ENCODE data around the gene ZNF474. TPM values are rescaled to one million over a fixed set of nuclear protein-coding genes. Genes with fewer than 3 reads are reported as not detected.

The ZNF474 gene
- total RNA-seq, 1 donor from 2014 or later, result 0.23 TPM

DNA sequence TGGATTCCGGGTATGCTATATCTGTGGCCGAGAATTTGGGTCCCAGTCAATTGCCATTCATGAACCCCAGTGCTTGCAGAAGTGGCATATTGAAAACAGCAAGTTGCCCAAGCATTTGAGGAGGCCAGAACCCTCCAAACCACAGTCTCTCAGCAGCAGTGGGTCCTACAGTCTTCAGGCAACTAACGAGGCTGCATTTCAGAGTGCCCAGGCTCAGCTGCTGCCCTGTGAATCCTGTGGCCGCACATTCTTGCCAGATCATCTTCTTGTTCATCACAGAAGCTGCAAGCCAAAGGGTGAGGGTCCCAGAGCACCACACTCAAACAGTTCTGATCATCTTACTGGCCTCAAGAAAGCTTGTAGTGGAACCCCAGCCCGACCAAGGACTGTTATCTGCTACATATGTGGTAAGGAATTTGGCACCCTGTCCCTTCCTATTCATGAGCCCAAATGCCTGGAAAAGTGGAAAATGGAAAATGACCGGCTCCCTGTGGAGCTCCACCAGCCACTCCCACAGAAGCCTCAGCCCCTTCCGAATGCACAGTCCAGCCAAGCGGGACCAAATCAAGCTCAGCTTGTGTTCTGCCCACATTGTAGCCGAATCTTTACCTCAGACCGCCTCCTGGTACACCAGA, 23.0 kb downstream of the ZNF474 start:
- DNase-seq (ENCODE audit: extremely low read depth, low read depth, low spot score), result no peak

DNA sequence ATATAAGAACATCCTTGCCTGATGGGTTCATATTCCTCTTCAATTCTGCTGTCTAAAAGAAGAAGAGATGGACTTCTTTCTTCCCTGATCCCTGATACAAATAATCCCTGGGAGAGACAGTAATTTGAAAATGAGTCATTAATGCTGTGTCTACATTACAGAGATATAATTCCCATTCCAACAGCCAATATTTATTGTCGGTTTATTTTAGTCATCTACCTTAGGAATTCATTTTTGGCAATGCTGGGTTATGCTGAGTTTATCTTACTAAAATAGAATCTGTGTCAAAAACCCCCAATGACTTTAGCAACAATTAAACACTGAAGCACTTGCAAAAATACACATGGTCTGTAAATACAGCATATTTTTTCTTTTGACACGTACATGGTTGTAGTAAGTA, 23.9 kb downstream of the ZNF474 start:
- no peak for DNase-seq (ENCODE audit: extremely low read depth, low read depth, low spot score)

DNA sequence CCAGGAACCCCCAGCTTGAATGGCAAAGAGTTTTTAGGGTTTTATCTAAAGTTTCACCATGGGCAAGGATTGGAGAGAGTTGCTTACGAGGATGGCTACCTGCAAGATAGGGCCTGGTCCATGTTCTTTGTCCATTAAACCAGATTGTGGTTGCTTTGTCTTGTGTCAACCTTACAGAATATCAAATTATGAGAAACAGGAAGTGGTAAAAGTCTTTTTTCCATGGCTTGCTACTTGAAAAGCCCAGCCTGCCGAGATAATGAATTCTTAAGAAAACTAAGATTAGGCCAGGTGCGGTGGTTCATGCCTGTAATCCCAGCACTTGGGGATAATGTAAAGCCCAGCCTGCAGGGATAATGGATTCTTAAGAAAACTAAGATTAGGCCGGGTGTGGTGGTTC, 24.4 kb downstream of the ZNF474 start:
- DNase-seq (ENCODE audit: extremely low read depth, low read depth, low spot score), result no peak

DNA sequence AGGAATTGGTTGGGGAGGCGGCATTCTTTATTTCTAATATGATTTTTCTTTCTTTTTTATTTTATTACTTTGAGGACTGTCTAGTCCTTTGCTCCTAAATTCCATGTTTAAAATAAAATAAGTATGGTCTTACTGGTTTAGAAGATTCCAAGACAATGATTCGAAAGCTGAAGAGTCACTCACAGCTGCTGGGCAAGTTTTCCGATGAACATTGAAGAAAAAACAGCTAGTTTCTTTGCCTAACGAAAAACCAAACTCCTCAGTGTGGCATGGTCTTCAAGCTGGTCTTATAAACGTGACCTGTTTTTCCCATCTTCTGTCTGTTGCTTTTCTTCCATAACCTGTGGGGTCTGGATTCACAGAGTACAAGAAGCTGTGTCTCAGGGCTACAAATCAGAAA, 25.1 kb downstream of the ZNF474 start:
- no peak for DNase-seq (ENCODE audit: extremely low read depth, low read depth, low spot score)

DNA sequence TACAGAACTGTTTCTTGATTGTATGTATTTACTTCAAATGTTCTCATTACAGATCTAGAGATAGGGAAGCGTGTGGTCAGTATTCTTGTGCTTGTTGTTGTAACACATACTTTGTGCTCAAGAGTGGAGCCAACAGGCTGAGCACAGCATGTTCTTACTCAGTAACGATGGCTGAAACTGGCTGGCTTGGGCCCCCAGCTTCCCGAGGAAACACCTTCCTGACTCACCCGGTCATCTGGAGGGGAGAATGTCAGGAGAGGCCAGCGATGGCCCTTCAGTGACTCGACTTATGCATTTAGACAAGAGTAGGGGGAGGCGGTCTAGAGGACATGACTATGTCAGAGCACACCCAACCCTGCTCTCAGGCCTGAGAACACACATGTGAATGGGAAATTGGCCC, 25.6 kb downstream of the ZNF474 start:
- DNase-seq (ENCODE audit: extremely low read depth, low read depth, low spot score), result peak; percentile 12

DNA sequence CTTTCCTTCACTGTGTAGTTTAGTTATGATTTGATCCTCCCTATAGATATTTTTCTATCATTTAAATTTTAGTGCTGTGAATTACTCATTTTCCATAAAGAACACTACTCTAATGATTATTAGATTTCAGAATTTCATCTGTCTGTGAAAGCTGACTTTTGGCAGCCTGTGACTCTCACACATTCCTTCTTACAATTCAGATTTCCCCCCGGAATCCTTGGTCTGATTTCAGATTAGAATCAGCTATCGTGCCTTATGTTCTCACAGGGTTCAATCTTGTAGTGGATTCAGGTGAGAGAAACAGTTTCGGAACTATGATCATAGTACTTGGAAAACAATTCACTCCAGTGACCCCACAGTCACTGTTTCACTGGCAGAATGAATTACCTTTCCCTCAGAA, 26.2 kb downstream of the ZNF474 start:
- no peak for DNase-seq (ENCODE audit: extremely low read depth, low read depth, low spot score)

DNA sequence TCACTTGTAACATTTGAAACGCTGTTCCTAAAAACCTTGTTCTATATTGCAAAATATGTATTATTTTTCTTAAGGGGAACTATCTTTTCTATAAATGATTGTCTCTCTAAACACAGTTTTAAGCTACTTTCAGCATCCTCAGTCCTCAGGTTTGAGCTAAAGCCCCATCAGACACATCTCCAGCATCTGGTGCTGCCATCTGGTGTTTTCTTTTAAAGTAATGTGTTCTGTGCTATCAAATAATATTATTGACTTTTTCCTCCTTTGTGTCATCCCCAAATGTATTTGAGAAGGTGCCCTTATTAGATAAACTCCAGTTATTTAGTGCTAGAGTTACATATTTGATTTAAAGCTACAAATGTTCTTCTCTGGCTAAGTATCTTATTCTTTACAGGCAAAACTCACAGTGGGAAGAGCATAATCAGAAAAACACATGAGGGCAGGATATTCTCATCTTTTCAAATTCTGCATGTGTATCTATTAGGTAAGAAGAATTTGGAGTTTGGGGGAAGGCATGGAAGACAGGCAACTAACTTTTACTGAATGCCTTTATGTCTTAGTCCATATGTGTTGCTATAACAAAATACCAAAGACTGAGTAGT, 27.5 kb downstream of the ZNF474 start:
- DNase-seq (ENCODE audit: extremely low read depth, low read depth, low spot score), result no peak

DNA sequence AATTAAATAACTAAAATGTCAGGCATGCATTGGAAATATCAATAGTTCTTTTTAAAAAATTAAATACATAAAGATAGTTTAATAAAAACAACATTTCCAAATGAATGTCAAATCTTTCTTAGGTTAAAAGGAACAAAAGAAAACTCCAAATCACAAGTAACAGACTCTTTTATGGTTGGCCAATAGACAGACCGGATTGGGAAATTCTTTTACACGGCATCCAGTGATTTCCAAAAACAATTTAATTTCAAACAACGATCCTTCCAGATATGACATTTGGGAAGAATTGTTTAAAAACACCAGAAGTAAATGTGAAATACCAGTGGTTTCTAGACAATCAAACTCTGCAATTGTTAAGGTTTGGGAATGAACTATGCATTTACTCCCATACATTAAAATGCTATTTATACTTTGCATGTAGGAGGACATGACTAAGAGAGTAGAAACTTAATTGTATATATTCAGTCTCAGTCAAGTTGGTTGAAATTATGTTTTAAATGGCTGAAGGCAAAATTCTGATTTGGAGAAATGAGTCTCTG, 32.8 kb downstream of the ZNF474 start:
- no peak for DNase-seq (ENCODE audit: extremely low read depth, low read depth, low spot score)

DNA sequence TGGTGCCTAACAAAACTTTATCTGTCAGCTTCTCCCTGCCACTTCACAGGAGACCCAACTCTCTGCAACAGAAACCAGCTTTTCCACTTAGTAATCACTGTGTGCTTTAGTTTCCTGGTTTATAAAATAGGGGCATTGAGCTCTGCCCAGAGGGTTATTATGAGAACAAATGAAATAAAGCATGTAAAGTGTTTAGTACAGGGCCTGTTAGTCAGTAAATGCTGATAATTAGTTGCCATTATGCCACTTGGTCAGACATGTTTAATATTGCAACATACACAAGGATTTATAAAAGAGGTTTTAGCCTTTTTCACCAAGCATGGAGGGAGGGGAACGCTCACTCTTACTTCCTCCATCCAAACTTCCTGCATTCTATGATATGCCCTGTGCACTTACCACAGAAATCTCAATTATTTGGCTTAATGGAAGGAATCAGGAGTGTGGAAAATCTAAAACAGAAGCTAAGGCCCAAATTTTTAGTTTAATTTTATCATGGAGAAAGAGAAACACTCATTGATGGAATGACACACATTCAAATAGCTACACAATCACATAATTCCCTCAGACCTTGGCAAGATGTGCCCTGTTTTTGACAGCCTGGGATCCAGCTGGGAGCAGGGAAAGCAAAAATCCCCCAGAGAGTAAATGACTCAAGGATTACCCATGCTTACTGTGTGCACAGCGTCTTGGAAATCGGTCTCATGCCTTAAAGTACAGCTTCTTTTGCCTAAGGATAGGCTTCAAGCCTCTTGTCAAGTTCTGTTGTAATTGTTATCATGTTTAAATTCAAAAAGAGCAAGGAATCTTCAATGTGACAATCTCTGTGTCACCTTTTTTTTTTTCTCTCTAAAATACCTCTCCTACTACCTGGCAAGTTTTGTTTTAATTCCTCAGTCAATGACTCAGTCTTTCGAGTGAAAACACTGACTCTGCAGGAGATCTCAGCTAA, 34.0 kb downstream of the ZNF474 start:
- DNase-seq (ENCODE audit: extremely low read depth, low read depth, low spot score), result no peak

DNA sequence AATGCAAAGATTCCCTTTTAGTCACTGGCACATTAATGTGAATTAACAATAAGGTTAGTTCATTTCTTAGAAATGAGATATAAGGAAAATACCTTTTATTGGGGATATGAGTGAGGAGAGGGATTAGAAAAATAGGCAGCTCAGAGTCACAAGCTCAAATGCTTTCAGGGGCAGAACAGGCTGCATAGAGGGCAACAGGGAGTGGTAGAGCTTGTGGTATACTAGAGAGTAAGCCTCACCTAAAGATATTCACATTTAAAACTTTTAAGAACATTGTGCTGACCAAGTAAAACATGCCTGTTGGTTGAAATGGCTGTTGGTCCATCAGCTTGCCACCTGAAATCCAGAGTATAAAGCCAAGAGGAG, 34.7 kb downstream of the ZNF474 start:
- DNase-seq (ENCODE audit: extremely low read depth, low read depth, low spot score), result no peak

DNA sequence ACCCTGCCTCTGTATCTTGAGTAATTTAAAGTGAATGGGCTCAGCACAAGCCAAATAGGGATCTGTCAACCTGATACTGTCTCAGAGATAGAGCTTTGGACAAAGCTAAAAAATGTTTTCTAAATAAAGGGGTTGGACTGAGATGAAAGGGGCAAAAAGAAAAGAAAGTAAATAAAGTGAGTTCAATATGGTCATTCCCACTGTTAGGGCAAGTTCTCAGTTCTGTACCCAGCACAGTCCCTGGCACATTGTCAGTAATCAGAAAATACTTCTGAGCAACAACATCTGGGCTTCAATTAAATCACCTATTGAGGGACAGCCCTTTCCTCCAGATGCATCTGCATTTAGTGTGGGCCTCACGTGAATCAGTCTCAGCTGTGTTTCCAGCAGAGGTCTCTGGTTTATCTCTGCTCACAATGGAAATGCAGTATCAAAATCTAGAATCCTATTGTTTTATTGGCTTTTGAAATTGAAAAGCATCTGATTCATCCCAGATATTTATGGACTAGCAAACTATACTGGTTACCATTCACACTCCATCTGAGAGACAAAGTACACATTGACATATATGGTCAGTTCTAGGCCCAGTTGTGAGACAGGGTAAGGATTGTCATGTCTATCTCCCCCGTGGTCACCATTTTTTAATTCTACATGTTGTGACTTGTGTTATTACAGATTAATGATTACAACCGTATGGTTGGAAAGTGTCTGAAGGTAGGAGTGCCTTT, 35.6 kb downstream of the ZNF474 start:
- DNase-seq (ENCODE audit: extremely low read depth, low read depth, low spot score), result no peak

DNA sequence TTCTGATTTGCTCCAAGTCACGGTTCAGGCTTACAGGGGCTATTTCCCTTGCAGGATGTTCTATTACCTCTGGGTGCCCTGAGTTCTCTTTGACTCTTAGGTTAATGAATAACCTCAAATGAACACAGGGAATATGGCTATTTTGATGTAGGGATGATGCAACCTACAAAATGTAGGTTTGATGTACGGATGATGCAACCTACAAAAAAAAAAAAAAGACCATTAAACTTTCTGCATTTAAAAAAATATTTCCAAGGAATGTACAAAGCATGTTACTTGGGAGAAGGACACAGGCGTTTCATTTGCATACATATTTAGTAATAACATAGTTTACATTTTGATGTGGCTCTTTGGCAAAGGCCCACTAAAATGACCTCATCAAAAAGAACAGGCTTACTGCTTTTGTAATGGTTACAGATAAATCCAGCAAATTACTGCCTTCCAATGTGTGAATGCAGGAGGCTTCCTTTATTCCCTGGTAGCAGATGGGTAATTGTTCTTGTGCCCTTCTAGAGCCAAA, 36.3 kb downstream of the ZNF474 start:
- no peak for DNase-seq (ENCODE audit: extremely low read depth, low read depth, low spot score)

DNA sequence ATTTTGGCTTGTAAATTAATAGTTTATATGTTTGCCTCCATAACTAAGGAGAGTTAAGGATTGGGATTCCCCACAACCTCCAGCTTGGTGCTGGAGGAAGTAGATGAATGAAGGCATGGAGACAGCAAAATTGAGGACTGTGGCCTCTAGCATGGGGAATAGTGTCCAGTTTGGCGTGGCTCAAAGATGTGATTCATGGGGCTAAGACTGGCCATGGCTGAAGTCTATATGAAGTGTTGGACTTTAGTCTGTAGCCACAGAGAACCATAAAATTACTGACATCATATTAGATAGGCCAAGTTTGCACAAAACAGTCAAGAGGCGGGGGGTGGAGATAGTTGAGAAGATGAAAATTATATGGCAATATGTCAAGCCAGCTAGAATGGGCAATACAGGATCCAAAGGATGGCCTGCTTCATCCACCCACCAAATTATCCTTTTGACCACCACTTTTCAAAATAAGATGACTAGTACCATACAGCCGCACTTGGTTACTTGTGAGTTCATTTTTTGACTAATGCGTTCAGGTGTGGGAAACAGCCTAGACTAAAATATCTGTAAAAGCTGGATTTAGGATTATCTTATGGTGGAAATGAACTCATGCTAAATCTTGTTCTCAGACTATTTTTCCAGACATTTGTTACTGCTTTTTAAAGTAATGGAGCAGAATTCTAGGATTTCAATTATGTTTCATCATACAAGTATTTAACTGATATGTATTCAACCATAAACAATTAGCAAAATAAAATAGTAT, 40.2 kb downstream of the ZNF474 start:
- DNase-seq (ENCODE audit: extremely low read depth, low read depth, low spot score), result no peak

DNA sequence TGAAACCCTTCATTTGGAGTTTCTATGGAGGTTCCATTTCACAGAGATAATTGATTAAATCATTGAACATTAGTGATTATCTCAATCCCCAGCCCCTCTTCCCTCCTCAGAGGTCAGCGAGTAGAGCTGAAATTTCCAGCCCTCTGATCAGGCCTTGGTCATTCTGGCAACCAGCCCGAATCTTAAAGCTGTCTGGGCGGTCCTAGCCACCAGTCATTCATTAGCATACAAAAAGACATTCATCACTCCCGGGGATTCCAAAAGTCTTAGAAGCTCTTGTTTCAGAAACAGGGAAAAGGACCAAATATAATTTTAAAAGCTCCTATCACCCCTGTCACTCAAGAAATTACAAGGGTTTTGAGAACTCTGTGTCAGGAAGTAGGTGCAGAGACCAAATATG, 41.3 kb downstream of the ZNF474 start:
- no peak for DNase-seq (ENCODE audit: extremely low read depth, low read depth, low spot score)

DNA sequence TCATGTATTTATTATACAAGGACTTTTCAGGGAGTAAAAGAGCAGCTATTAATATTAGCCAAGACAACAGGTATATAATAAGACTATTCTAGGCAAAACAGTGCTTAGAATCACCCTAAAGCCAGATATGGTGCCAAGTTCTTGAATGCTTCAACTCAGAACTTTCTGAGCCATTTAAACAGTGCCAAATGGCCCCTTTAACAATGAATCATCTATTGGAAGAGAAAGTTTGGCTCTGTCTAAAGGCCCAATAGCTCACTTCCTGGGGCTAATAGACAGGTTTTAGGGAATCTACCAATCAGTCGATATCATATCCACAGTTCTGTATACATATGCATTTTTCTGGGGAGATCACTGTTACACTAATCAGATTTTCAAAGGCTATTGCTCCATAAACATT, 42.9 kb downstream of the ZNF474 start:
- DNase-seq (ENCODE audit: extremely low read depth, low read depth, low spot score), result no peak

DNA sequence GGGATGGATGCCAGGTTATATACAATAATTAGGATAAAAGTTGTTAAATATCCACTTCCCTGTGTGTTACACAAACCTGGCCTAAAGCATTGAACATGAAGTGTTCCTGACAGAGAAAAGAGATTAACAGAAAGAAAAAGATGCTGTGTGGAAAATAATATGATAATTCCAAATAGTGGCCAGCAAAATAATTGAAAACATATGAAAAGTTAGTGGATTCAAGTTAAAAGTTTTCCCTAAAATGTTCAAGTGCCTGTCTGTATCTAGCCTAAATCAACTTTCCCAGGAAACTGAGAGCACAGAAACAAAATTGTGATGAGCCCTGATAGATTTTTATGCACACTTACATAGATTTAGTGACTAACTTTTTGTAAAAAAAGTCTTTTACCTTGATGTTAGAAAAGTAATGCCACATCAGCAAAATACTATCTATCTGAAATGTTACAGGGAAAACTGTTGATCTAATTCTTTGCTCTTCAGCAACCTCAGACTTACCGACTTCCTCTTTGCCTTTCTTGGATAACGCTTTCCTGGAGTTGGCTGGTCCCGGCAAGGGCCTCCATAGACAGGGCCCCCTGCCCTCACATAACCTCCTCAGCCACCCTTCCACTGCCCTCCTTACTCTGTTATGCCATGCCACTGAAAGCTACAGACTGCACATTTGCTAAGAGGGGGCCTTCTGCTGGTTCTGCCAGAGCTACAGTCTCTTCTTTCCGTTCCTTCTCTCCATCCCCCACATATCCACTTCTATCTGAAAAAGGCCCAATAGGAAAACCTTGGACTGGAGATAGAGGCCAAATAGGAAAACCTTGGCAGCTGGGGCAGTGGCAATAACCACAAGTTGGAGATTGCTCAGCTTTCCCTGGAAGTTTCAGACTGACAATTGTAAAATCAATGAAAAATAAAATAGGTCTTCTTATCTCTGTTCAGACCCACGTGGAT, 44.4 kb downstream of the ZNF474 start:
- DNase-seq (ENCODE audit: extremely low read depth, low read depth, low spot score), result no peak

DNA sequence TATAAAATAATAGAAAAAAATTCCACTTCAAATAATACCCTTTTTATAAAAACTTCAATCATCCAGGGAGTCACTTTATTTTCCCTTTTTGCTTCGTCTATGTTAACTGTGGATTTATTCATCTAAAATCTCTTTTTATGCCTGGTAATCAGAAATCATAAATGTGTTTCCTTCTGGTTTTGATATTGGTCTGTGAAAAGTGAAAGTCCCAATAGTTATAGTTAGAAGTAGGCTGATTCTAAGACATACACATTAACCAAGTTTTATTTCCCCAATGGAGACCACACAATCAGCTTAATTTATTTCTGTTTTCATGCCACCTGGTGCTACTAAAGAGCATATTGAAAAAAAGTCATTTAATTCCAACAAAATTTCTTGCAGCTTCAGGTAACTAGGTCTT, 45.7 kb downstream of the ZNF474 start:
- DNase-seq (ENCODE audit: extremely low read depth, low read depth, low spot score), result no peak

DNA sequence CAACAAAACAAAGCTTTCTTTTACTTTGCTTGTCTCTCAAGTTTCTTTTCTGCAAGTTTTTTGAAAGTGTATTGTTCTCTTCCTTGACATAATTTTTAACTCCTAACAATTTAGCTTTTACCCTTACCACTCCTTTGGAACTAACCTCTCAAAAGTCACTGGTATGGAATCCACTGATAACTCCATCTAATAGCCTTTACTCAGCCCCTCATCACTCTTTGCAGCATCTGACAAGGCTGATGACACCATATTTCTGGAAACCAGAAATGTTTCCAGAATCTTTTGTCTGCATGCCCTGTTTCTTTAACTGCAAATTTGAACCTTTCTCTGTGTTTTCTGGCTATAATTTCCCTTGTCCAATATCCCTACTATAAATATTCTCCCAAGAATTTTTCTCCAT, 46.5 kb downstream of the ZNF474 start:
- DNase-seq (ENCODE audit: extremely low read depth, low read depth, low spot score), result no peak

DNA sequence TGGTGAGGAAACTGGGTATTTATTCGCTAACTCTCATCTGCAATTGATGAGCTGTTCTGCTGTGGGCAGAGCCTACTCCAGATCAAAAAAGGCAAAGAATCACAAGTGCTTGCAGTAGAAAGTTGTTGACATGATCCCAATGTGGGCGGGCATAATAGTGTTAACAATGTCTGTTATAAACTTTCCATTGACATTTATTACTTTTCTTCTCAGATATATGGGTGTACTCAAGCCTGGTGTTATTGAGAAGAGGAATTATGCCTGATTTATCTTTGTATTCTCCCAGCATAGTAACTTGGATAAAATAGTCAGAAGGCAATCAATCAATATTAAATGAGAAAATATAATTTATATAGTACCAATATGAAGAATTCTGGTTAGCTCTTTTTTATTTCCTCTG, 47.8 kb downstream of the ZNF474 start:
- DNase-seq (ENCODE audit: extremely low read depth, low read depth, low spot score), result no peak

Measured in glomerular endothelial cell (primary cell).